ENCODE results near the gene ALX1.

Gene ALX1

DNA sequence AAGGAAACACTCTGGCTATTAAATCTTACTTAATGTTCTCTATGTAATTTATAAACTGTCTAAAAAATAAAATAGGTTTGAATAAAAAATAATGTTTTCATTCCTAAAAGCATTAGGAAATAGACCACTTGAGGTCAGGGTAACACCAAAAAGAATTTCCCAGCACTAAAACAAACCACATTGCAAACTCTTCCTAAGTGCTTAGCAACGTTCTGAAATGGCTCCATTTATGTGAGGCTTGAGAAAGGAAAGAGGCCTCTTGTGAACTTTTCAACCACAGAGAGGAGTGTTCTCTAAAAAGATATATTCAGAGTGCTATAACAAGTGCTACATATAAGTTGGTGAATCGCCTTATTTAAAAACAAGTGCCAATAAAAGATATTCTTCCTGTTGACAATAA lies 42.7 kb downstream of the ALX1 start:
- Mint-ChIP-seq H3K9me3 (no peaks in the 10 kb centered on the region), H3K27ac (no peak overlapping the region)

DNA sequence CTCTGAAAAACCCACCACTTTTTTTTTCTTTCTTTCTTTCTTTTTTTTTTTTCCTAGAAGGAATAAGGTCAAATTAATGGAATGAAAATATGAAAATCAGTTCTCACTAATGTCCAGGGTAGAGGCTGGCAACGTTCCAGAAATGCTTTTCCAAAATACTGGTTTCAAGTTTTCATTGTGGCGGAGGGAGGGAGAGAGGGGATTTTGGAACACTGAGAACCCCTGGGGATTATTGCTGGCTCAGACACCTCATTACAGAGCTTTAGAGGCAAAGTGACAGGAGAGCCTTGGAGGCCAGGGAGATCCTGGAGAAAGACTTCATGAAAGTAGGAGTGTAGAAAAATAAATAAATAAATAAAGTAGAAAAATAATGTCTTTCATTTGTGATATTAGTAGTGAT lies 45.4 kb downstream of the ALX1 start:
- Mint-ChIP-seq H3K27ac (no peak overlapping the region), H3K9me3 (no peaks in the 10 kb centered on the region), H3K27me3 (no peaks in the 10 kb centered on the region), H3K36me3 (ENCODE audit: low read depth) (no peaks in the 10 kb centered on the region), H3K4me3 (no peak overlapping the region), H3K4me1 (ENCODE audit: low read depth) (no peaks in the 10 kb centered on the region)
- intact Hi-C loops (cut with micrococcal nuclease) = no loop called here

More for the DNA sequence above, 42.7 kb downstream of the ALX1 start:
- Mint-ChIP-seq H3K36me3 (ENCODE audit: low read depth) (no peaks in the 10 kb centered on the region), H3K4me3 (no peak overlapping the region), H3K27me3 (no peaks in the 10 kb centered on the region), H3K4me1 (ENCODE audit: low read depth) (no peaks in the 10 kb centered on the region)
- intact Hi-C loops (cut with micrococcal nuclease) = no loop called here

DNA sequence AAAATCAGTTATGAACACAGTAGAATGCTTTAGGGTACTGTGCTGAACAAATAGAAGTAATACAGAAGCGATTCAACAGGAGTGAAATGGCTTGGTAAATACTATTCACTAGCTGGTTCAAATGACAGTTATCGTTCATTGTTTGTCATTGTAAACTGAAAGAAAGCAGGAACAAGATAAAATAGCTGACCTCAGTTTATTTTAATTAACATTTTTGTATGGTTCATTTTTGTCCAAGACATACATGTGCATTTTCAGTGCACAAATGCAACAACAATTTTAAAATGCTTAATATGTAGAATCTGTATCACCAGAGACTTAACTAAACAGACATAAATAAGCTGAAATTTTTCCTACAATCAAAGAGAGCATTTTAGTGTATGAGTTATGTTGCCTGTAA lies 49.9 kb downstream of the ALX1 start:
- Mint-ChIP-seq H3K36me3 (ENCODE audit: low read depth) (no peaks in the 10 kb centered on the region), H3K4me1 (ENCODE audit: low read depth) (no peaks in the 10 kb centered on the region), H3K27ac (no peak overlapping the region), H3K4me3 (no peak overlapping the region), H3K9me3 (no peaks in the 10 kb centered on the region), H3K27me3 (no peaks in the 10 kb centered on the region)
- intact Hi-C loops (cut with micrococcal nuclease) = no loop called here

DNA sequence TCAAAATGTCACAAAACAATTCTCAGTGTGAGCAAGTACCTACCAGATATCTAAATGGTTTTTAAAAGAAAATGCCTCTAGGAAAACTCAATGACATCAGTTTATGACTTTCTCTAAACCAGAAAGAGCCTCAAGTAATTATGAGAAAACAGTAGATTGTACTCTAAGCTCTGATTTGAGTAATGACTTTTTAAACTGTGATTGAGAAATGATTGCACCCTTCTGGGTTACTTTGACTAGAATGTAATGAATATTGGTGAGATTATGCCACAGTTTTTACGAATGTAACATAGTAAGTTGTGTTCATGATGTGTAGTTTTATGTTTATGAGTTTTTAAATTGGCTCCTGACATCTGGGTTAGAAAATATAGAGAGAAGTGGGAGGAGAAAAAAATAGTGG lies 68.8 kb downstream of the ALX1 start:
- intact Hi-C loops (cut with micrococcal nuclease) = no loop called here

DNA sequence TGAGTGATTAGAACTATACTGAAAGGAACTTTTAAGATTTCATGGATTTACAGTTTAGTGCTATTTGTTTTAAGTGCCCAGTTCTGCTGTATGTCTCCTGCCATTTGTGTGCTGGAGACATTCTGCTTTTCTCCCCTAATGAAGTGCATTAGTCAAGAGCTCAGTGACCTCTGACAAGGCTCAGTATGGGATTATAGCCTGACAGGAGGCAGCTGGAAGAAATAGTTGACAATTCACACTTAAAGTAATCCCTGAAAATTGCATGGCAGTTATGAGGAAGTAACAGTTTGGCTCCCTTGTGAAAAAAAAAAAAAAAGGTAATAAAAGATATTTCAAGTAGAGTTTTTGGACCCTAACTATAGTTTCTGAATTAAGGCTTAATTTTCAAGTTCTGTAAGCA lies 70.3 kb downstream of the ALX1 start:
- intact Hi-C loops (cut with micrococcal nuclease) = no loop called here
- peaks cover 2% of the 10 kb centered on the region for H3K27me3 Mint-ChIP-seq
- no peaks in the 10 kb centered on the region for H3K36me3 Mint-ChIP-seq (ENCODE audit: low read depth)
- no peaks in the 10 kb centered on the region for H3K9me3 Mint-ChIP-seq
- H3K4me3 Mint-ChIP-seq = no peak overlapping the region
- H3K27ac Mint-ChIP-seq = no peak overlapping the region
- H3K4me1 Mint-ChIP-seq (ENCODE audit: low read depth) = no peaks in the 10 kb centered on the region

More for the DNA sequence above, 68.8 kb downstream of the ALX1 start:
- Mint-ChIP-seq H3K9me3 (no peaks in the 10 kb centered on the region), H3K4me3 (no peak overlapping the region), H3K36me3 (ENCODE audit: low read depth) (no peaks in the 10 kb centered on the region), H3K4me1 (ENCODE audit: low read depth) (no peaks in the 10 kb centered on the region), H3K27ac (no peak overlapping the region), H3K27me3 (no peaks in the 10 kb centered on the region)
